ENCODE data around the gene NDUFAF8.

The NDUFAF8 gene

DNA sequence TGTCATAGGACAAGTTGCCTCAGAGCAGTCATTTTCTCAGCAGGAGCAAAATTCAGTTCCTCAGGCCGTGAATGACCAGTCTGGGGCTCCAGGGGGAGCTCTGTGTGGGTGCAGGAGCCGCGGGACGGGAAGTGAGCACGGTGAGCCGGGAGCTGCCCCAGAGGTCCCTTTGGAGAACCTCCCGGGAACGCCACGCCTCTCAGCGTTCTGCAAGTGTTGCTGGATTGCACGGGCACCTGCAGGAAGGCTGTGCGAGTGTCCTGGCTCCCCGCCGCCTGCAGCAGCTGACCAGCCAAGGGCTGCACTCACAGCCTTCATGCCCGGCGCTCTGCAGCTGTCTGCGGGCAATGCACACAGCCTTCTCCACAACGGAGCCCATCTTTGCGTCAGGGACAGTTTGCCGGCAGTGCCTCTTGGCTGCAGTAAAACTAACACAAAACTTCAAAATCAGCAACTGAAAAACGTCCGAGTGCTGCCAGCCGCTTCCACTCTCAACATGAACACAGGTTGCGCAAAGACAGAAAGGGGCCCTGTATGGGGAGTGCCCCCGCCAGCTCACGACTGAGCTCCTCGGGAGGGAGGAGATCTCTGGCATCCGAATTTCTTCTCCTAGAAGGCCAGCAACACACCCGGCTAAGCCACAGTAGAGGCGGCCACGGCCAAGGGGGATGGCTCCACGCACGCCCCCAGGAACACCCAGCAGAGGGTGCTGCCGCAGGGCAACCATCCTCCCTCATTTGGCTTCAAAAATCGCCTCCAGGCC is 16.0 kb downstream of the NDUFAF8 start:
- DNase-seq: no peak

GRCh38 chr17:81256616-81257015 is 17.5 kb downstream of the NDUFAF8 start:
- DNase-seq: no peak

DNA sequence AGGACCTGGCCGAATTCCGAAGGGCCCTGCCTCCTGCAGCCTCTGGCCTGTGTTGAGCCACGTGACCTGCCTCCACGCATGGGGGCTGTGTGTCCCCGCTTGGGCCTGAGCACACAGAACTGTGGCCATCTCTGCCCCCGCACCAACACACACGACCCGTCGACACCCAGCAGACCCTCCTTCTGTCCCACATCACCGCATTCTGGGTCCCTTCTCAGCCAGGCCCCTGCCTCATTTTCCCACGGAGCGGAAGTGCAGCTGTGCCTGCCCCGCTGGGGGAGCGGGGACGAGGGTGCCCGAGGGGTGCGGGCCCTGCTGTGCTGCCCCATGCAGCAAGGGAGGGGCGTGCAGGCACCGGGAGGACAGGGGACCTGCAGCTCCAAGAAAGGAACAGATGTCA is 18.4 kb downstream of the NDUFAF8 start:
- DNase-seq: no peak

GRCh38 chr17:81258292-81258691 is 19.2 kb downstream of the NDUFAF8 start:
- DNase-seq: no peak

GRCh38 chr17:81259058-81259605 is 20.0 kb downstream of the NDUFAF8 start:
- DNase-seq: no peak

DNA sequence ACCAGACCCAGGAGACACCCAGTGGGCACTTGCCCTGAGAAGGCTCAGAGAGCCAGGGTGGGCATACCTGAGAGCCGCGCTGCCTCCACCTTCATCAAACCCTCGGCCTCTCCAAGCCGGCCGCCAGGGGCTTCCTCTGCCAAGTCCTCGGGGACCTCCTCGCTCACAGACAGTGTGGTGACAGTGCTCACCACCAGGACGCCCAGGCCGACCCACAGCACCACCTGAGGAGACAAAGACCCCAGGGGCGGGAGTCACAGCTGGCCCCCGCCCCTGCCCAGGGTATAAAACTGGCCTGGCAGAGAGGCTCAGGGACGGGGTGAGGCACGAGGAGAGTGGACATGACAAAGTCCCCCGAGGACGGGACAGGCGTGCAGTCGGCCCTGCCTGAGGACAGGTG is 21.1 kb downstream of the NDUFAF8 start:
- no peak for DNase-seq

DNA sequence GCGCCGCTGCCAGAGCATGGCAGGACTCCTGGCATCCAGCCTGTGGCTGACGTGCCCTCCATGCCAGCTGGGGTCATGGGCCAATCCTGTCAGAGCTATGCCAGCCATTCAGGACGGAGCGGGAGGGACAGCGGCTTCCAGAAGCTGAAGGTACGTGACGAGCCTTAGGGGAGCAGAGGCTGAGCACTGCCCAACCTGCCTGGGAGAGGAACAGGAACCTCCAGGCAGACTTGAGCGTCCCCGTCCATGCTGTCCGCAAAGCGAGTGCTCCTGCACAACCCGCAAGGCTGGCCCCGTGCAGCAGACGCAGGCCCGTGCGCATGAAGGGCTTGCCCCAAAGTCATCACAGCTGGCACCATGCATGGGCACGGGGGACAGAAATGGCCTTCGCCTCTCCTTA is 21.5 kb downstream of the NDUFAF8 start:
- DNase-seq: no peak

GRCh38 chr17:81261096-81261495 is 22.0 kb downstream of the NDUFAF8 start:
- DNase-seq: no peak

DNA sequence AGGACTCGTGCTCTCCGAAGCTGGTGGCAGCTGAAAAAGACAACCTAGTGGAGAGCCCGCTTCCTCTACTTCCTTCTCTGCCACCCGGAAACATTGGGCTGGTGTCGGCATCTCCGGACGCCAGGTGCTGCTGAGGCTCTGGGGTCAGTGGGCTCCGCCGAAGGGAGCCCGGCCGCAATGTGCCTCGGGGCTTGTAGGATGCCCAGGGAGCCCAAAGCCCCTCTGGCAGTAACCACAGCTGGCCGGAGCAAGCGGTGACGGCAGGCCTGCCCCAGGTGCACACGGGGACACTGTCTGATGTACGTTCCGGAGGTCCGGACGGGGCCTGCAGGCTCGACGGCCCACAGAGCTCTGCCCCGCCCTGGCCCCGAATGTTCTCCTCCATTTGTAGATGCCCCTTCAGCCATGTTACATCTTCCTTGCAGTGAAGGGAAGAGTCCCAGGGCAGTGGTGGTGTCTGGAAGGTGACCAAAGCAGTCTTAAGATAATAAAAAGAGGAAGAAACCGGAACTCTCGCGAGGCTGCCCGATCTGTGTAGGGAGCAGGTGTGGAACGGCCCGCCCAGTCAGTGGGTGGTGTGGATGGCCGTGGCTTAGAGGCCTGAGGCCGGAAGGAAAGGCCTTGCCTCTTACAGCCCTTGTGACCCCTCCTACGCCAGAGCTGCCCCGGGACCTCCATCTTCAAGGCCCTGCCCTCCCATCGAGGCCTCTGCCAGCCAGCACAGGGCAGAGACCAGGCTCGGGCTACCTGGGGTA is 22.6 kb downstream of the NDUFAF8 start:
- DNase-seq: no peak

GRCh38 chr17:81263371-81264181 is 24.5 kb downstream of the NDUFAF8 start:
- no peak for DNase-seq

- no peak for DNase-seq
Measured at GRCh38 chr17:81264640-81265039, 25.5 kb downstream of the NDUFAF8 start.

DNA sequence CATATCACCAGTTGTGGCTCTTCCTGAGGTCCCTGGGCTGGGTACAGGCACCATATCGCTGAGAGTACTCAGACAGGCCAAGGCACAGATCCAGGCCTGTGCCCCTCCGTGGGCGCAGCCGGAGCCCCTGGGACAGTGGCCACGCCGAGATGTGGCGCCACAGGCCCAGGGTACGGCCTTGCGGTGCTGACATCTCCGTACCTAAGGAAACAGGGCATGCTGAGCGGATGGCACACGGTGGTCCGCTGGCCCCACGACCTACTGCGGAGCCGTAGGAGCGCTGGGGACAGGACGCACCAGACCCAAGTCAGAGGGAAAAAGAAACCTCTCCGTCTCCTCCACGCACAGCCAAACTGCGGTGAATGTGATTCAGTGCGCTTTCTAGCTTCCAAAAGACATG is 26.5 kb downstream of the NDUFAF8 start:
- no peak for DNase-seq

DNA sequence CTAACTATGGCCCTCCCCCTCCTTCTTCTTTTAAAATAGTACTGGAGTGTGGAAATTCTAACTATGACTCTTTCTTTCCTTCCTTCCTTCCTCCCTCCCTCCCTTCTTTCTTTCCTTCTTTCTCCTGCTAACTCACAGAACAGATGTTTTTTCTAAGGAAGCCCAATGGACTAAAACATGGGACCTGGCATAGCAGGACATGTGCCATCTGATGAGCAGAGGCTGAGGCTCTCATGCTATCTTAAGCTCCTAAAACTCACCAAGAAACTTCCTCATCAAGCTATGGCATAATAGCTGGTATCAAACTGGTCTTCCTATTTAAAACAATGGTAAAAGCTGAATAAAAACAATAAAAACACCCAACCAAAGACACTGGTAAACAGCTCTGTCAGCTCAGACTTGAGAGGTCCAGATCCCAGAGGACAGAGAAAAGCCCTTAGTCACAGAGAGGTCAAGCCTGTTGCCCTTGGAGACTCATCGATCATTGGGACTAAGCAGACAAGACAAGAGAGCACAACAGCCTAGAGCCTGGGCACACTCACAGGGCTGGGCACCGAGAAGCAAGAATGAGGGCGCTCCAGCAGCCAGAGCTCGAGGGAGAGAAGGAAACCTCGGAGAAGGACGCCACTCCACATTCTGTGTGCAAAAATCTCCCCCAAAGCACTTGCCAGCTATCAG is 28.4 kb downstream of the NDUFAF8 start:
- no peak for DNase-seq

DNA sequence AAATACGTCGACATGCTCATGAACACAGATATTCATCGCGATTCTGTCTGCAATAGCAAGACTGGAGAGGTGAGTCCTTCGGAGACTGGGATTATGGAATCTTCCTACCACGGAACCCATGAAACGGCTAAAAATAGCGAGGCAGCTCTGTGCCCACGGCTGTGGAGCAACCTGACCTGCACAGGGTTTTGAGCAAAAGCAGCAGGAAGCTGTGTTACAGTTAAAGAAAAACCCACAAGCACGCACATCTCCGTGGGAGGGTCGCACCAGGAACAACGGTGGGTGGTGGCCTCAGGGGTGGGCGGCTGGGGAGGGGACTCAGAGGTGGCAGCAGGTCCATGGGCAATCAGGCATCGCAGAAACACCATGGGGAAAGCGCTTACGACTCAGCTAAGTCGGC is 31.2 kb downstream of the NDUFAF8 start:
- DNase-seq: no peak

DNA sequence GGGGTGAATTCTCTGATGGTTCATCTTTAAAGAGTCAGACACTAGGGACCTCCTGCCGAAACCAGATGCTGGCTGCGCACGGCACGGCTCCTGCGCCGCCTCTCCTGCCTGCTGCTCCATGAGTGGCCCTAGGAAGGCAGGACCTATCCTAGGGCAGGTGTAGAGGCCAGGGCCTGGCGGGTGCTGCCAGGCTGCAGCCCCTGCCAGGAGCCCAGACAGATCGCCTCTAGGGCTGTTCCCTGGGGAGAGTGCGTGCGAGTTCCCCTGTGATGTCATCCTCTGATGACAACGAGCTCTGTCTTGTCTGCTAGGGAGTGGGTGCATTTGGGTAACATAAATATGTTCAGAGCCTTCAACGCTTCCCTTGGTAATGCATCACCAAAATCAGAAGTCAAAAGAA is 32.1 kb downstream of the NDUFAF8 start:
- no peak for DNase-seq

DNA sequence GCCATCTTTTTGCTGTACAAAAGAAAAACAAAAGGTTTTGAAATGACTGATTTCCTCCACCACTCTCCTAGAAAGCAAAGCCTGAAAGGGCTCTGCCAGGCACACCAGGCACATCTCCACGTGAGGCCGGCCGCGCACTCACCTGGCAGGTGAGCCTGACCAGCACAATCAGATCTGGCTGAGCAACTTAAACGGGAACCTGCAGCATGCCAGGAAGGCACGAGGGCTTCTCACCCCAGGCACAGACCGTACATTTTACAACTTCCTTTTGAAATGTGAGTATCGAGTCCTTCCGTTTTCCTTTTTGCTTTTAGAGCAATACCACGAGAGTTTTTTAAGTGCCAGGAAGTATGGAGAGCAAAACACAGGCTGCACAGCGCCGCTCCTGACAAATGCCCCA is 33.5 kb downstream of the NDUFAF8 start:
- DNase-seq: no peak

GRCh38 chr17:81273698-81274470 is 34.8 kb downstream of the NDUFAF8 start:
- DNase-seq: no peak

DNA sequence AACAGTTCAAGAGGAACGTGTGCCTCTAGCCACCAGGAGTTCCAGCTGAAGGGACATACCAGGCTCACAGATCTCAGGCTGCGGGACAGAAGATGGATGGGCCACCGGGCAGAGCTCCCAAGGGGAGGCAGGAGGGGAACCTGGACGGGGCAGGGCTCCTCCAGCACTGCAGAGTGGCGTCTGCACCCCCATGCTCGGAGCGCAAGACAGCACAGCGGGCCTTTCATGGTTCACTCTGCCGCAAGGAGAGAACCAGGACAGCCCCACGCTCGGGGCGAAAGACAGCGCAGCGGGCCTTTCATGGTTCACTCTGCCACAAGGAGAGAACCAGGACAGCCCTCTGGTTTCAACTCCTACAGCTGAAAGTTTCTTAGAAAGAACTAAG is 35.3 kb downstream of the NDUFAF8 start:
- no peak for DNase-seq

DNA sequence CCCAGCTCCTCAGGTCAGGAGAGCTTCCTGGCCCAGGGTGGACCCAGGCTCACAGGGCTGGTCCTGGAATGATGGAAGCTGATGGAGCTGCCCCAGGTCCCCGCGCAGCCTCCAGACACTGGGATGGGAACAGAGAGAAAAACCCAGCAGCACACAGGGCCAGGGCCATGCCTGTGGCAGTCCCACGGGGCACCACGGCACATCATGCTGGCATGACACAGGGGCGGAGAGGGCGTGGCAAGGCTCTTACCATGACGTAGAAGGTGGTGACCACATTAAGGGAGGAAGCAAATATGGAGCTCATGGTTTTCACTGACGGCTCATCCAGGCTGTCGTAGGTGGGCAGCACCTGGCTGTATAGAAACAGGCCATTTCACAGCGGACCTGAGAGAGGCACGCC is 37.7 kb downstream of the NDUFAF8 start:
- DNase-seq: no peak

GRCh38 chr17:81277421-81277820 is 38.3 kb downstream of the NDUFAF8 start:
- no peak for DNase-seq

DNA sequence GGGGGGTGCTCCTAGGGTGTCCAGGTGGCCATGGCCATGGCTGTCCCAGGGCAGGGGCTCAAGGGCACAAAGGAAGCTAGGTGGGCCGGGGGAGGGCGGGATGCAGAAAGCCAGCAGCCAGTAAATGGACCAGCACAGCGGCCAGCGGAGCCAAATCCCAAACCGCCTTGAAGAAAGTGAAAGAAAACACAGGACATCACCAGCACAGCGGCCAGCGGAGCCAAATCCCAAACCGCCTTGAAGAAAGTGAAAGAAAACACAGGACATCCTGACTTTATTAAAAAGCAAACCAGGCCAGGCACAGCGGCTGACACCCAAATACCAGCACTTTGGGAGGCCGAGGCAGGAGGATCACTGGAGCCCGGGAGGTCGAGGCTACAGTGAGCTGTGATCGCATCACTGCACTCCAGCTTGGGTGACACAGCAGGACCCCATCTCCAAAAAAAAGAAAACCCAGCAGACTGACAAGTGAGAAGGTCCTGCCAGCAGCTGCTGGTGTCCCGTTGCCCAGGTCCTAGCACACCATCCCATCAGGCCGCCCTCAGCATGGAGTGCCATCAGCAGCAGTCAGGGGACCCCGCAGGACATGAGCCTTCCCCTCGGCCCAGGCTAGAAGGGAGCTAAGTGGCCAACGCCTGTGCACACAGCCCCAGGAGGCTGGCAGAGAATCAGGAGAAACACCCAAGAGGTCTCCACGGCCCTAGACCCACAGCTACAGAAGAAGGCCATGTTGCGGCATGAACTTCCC is 39.0 kb downstream of the NDUFAF8 start:
- no peak for DNase-seq

Data from stimulated activated CD4-positive, alpha-beta T cell treated with anti-CD3 and anti-CD28 coated beads, Interleukin-4, amount 100 ng/mL, for 1 hour (primary cell).